Measurements from ENCODE around the gene PRPSAP1.
"Not testable (repeated sequence)": the region's sequence is repeated elsewhere in the genome, so short reads cannot be mapped to it uniquely, and the experiment has no call there.

PRPSAP1 gene

DNA sequence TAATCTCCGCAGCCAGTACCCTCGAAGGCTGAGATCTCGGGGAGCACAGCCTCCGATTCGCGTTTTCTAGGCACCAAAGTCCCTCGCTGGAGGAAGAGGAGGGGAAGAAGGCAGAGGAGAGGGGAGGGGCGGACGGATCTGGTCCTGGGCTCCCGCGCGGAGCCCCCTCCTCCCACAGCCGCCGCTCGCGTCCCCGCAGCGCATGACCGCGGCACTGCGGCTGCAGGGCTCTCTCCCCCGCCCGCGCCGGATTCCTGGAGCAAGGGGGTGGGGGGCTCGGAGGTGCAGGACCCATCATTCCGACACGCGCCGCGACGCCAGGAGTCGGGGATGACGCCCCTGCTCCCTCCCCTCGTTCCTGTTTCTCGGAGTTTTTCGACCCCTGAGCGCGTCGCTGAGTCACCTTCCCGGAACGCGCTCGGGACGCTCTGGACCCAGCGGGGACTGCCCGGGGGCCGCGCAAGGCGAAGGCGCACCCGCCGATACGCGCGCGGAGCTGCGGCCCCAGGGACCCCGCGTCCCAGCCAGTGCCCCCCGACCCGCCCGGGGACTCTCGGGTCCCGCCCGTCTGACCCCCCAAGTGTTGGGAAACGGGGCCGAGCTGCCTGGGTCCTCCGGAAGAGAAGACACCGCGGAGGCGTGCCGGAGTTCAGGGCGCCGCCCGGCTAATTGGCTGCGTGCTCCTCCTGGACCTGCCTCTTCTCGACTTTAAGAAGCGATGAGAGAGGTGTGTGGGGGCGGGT is 29.3 kb upstream of the PRPSAP1 start:
- peak; percentile 55 to 68 for DNase-seq

DNA sequence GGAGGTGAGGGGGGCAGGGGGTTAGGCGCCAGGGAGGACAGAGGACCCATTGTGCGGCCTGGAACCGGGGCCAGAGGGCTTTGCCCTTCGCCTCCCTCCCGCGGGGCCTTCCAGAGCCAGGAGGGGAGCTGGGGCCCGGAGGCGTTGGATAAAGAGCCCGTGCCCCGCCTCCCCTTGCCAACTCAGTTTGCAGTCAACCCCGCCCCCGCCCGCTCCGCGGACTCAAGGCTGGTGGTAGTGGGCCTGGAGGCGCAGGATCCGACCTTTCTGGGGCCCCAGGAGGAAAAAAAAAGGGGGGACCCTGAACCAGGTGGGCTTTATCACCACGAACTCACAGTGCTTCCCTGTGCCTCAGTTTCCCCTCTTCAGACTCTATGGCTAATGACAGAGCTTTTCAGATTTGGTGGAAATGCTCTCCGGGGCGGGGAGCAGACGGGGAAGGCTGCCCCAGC is 28.7 kb upstream of the PRPSAP1 start:
- peak; percentile 29 to 34 for DNase-seq

DNA sequence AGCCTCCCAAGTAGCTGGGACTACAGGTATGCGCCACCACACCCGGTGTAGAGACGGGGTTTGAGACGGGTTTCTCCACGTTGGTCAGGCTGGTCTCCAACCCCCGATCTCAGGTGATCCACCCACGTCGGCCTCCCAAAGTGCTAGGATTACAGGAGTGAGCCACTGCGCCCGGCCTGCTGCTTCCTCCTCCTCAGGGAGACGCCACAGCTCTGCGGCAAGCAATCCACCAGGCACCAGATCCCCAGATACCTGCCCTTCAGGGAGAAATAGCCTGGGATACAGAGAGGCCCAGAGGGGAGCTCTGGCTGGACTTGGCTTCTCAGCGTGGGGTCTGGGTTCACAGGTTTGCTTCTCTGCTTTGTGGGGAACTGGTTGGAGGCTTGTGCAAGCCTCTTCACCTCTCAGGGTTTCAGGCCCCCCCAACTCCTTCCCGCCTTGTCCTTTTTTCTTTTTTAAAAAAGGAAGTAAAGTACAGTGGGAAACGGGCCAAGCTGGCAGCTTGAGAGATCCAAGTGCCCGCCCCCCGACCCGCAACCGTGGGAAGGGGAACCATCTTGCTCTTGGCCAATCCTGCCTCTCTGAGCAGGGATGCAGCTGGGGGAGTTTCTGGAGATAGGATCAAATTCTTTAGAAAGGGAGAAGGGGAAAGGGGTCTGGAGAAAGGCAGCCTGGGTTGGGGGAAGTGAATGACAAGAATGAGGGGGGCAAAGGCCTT is 28.1 kb upstream of the PRPSAP1 start:
- no peak for DNase-seq

GRCh38 chr17:76379646-76380376 is 26.1 kb upstream of the PRPSAP1 start:
- no peak for DNase-seq

DNA sequence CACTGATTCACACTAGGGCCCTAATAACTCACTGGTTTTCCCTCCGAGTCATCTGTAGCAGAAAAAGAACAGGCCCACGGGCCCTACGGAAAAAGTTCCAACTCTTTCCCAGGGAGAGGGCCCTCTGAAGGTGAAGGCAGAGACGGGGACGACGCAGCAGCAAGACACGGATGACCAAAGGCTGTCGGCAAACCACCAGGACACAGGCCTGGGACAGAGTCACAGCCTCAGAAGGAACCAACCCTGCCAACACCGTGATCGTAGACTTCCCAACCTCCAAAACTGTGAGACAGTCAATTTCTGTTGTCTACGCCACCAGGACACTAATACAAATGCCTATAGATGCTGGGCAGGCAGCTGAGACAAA is 25.5 kb upstream of the PRPSAP1 start:
- DNase-seq: no peak

GRCh38 chr17:76378548-76379274 is 25.0 kb upstream of the PRPSAP1 start:
- no peak for DNase-seq

GRCh38 chr17:76376318-76377133 is 22.8 kb upstream of the PRPSAP1 start:
- no peak for DNase-seq

- DNase-seq: no peak
These were observed 18.2 kb upstream of the PRPSAP1 start for GRCh38 chr17:76371656-76372628.

GRCh38 chr17:76370261-76370993 is 16.7 kb upstream of the PRPSAP1 start:
- no peak for DNase-seq

DNA sequence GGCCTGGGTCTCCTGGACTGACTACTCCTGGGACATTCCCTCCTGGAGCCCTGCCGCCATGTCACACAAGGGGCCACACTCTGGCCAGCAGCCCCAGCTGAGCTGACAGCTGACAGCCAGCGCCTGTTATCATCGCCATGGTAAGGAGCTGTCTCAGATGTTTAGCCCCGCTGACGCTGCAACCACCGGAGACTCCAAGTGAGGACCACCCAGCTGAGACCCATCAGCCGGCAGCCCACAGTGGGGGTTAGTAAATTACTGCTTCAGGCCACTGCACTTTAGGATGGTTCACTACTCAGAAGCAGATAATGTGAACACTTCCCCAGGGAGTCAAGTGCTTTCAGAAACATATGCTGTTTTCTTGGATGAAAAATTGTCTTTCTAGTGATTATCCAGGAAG is 16.1 kb upstream of the PRPSAP1 start:
- no peak for DNase-seq

DNA sequence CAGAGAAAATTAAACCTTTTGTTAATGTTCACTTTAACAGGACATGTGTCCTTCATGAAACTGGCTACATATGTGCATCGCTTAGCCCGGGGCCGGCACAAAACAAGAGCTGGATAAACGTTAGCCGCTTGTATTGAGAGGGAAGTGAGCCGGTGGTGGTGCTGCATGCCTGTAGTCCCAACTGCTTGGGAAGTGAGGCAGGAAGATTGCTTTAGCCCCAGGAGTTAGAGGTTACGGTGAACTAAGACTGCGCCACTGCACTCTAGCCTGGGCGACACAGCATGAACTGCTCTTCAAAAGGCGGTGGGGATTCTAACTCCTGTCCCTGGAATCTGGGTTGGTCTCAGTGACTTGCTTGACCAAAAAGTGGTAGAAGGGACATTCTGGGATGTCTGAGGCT is 15.7 kb upstream of the PRPSAP1 start:
- no peak for DNase-seq

DNA sequence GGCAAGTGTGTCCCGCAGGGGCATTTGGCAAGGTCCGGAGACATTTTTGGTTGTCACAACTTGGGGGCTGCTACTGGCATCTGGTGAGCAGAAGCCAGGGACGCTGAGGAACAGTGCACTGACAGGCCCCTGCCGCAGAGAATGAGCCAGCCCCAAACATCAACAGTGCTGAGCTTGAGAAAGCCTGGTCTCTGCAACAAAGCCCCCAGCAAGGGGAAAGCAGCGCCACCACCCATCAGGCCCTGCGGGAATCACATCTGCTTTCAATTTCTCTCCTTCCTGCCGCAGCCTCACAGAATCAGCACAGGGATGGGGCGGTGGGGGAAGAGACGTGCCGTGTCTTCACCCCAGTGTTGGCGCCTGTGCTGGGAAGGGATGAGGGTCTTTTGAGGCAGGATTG is 14.8 kb upstream of the PRPSAP1 start:
- DNase-seq: no peak

GRCh38 chr17:76367642-76368041 is 13.9 kb upstream of the PRPSAP1 start:
- DNase-seq: no peak

GRCh38 chr17:76366247-76366646 is 12.5 kb upstream of the PRPSAP1 start:
- DNase-seq: no peak

- no peak for DNase-seq
These were observed 11.7 kb upstream of the PRPSAP1 start for GRCh38 chr17:76365256-76365903.

DNA sequence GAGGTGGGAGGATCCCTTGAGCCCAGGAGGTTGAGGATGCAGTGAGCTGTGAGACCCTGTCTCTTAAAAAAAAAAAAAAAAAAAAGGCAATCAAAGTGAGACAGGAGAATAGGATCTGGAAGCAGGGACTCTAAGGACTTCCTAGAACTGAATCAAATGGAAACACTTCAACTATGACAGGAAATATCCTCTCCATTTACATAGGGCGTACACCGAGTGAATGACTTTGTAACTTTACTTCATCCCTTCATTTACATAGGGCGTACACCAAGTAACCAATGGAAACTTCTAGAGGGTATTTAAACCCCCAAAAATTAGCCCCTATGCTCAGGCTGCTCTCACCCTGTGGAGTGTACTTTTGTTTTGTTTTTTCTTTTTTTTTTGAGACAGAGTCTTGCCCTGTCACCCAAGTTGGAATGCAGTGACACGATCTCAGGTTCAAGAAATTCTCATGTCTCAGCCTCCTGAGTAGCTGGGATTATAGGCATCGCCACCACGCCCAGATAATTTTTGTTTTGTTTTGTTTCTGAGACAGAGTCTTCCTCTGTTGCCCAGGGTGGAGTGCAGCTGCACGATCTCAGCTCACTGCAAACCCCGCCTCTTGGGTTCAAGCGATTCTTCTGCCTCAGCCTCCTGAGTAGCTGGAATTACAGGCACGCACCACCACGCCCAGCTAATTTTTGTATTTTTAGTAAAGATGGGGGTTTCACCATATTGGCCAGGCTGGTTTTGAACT is 9.6 kb upstream of the PRPSAP1 start:
- DNase-seq: no peak

DNA sequence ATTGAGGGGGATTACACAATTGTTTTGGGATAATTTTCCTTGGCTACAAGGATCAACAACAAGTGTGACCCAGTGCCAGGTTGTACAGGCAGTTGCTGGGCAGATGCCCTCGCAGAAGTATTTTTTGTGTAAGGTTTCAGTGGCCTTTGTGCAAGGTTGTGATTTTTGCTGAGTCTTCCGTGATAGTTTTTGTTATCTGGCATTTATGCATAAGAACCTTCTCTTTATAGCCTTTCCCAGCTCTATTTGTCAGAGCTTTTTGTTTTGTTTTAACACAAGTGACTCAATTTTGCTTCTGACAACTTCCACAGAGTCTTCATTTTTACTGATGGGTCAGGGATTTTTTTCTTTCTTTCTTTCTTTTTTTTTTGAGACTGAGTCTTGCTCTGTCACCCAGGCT is 6.7 kb upstream of the PRPSAP1 start:
- DNase-seq: no peak

DNA sequence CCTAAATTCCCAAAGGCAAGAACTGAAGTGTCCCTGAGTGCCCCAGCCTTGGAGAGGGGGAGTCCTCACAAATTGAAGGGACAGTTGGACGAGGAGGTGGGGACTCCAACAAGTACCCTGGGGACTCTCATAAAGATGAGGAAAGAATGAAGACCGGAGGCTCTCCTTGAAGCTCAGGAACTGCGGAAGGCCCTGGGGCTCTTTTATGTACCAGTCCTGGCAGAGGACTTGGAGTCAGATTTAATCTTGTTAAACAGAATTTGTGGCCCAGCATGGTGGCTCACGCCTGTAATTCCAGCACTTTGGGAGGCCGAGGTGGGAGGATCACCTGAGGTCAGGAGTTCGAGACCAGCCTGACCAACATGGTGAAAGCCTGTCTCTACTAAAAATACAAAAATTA is 6.1 kb upstream of the PRPSAP1 start:
- DNase-seq: not testable (repeated sequence)

- no peak for DNase-seq
These were observed 5.7 kb upstream of the PRPSAP1 start for GRCh38 chr17:76359375-76359774.
